Measurements from ENCODE around the gene RNASE9.
"Not testable (repeated sequence)": the region's sequence is repeated elsewhere in the genome, so short reads cannot be mapped to it uniquely, and the experiment has no call there.

RNASE9 gene

GRCh38 chr14:20515846-20516245, 45.0 kb downstream of the RNASE9 start:
- DNase-seq, result no peak

- no peak for DNase-seq
These were observed 48.5 kb downstream of the RNASE9 start for GRCh38 chr14:20512177-20512905.

GRCh38 chr14:20508367-20508766, 52.5 kb downstream of the RNASE9 start:
- DNase-seq, result no peak

- not testable (repeated sequence) for DNase-seq
These were observed 53.3 kb downstream of the RNASE9 start for GRCh38 chr14:20507537-20507936.

GRCh38 chr14:20506752-20507151, 54.1 kb downstream of the RNASE9 start:
- DNase-seq, result not testable (repeated sequence)

- not testable (repeated sequence) for DNase-seq
These were observed 54.6 kb downstream of the RNASE9 start for GRCh38 chr14:20506276-20506675.

All from NCI-H1417 treated with DMSO at 0.1 percent for 48 hours (cell line).